HG03571 (cell line): ENCODE data around the gene C1QA.

ENCODE experiments used
- ATAC-seq: cut with Tn5 transposase; IDR thresholded peaks from one replicate; pipeline ENCODE4 v1.9.1; 2021; ENCODE audit not compliant: unreplicated experiment

C1QA gene, protein sequence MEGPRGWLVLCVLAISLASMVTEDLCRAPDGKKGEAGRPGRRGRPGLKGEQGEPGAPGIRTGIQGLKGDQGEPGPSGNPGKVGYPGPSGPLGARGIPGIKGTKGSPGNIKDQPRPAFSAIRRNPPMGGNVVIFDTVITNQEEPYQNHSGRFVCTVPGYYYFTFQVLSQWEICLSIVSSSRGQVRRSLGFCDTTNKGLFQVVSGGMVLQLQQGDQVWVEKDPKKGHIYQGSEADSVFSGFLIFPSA

DNA sequence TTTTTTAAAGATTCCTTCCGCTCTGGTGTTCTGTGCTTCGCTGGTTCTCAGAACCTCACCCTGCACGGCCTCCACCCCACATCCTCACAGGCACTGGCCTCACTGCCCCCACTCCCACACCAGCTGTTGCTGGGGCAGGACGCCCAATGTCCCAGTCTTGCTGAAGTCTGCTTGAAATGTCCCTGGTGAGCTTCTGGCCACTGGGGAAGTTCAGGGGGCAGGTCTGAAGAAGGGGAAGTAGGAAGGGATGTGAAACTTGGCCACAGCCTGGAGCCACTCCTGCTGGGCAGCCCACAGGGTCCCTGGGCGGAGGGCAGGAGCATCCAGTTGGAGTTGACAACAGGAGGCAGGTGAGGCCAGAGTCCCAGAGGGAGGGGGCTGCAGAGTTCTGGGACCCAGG lies at the start of gene C1QA:
Gene C1QA (plus strand): TSS at position 276 of the 400 bp plus-strand sequence. CDS start 989 bp downstream, outside the sequence.
- ATAC-seq = no peak

DNA sequence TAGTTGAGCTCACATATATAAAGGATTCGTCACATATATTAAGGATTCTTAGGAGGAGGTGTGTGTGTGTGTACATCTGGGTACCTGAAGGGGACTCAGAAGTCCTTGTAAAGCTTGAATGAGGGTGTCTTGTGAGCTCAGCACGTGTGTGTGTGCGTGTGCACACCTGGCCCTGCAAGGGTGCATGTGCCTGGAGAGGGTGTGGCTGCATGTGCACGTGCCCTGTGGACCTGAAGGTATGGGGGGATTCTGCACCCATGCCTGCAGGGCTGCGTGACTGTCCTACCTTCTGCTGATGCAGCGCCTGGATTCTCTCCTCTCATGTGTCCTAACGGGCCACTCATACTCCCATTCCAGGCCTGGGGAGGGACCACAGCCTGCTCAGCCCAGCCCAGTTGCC lies 49.2 kb upstream of the C1QA start:
- ATAC-seq = no peak

DNA sequence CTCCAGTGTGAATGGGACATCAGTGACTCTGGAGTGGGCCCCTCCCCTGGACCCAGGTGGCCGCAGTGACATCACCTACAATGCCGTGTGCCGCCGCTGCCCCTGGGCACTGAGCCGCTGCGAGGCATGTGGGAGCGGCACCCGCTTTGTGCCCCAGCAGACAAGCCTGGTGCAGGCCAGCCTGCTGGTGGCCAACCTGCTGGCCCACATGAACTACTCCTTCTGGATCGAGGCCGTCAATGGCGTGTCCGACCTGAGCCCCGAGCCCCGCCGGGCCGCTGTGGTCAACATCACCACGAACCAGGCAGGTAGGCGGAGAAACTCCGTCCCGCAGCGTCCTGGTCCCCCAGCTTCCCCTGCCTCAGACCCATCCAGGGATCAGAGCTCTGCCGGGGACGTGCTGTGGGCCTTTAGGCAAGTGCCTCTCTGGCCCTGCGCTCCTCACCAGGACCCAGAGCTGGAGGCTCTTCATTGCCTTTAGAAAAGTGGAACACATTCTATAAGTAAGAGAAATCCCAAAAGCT lies 47.5 kb upstream of the C1QA start:
- ATAC-seq = no peak

DNA sequence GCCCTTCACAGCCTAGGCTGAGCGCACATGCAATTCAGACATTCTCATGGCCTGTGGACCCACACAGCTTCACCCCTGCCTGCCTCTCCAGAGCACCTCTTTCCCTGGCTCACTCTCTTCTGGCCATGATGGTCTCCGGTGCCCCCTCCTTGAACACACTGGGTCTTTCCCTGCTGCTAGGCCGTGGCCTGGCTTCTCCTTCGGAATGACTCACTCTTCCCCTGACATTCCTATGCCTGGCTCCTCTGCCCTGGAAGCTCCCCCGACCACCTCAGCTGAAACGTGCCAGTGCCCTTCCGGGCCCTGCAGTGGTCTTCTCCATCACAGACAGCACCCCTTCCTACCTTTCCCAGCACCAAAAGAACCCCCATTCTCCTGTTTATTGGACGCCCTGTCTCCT lies 44.9 kb upstream of the C1QA start:
- no peak for ATAC-seq

DNA sequence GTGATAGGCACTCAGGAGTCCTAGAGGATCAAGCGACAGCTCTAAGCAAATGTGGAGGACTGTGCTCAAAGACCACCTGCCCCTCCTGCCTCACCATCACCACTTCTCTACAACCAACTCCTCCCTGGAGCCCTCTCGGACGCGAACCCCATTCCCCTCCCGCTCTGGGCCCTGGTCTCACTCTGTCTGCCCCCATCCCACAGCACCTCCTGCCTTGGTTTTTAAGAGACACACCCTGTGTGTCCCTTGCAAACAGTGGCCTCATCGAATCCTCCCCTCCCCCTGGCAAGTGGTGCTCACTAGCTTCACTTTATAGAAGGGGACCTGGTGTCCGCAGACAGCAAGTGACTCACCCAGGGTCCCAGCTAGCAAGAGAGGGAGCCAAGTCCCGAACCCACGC lies 44.4 kb upstream of the C1QA start:
- no peak for ATAC-seq

DNA sequence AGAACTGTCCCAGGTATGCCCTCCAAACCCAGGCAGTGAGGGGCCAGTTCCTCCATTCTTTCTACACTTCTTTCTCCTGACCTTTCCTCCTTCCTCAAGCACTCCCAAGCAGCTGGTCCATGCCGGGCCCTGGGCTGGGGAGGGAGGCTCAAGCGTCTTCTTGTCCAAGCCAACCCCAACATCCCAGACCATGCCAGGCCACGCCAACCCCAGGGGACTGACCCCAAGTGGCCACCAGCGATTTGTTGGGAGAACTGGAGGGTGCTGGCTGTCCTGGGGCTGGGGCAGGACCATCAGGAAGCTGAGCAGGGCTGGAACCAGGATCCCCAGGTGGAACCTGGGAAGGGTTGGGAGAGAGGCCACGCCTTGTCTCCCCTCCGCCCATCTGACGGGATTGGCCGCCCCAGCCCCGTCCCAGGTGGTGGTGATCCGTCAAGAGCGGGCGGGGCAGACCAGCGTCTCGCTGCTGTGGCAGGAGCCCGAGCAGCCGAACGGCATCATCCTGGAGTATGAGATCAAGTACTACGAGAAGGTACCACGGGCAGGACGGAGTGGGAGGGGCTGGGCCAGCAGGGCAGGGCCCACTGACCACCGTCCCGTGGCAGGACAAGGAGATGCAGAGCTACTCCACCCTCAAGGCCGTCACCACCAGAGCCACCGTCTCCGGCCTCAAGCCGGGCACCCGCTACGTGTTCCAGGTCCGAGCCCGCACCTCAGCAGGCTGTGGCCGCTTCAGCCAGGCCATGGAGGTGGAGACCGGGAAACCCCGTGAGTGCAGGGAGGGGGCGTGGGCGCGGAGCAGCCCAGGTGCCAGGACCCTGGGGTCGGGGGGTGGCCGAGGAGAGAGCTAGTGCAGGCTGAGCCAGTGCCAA lies 43.3 kb upstream of the C1QA start:
- no peak for ATAC-seq

DNA sequence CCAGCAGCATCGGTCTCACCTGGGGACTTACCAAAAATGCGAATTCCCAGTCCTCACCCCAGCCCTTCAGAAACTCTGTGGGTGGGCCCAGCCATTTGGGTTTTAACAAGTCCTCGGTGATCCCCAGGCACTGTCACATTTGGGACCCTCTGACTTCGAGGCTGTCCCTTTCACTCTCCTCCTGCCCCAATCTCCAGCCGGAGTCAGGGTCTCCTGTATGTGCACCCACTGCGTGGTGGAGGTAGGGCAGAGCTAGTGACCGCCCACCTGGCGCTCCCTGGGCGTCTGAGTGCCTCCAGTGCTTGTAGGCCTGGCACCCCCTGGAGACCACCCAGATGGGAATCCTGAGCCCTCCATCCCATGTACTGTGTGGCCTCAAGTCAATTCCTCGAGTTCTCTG lies 42.0 kb upstream of the C1QA start:
- no peak for ATAC-seq

DNA sequence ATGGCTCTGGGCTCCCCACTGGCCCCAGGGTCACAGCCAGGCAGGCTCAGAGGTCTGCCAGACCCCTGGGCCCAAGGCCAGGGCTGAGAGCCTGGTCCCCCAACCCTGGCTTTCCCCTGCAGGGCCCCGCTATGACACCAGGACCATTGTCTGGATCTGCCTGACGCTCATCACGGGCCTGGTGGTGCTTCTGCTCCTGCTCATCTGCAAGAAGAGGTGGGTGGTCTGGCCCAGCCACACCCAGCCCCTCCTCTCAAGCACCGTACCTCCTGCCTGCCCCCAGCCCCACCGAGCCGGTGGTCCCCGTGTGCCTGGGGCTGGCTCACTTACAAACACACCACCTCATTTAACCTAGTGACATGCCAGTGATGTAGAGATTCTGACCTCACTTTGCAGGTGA lies 41.3 kb upstream of the C1QA start:
- no peak for ATAC-seq

DNA sequence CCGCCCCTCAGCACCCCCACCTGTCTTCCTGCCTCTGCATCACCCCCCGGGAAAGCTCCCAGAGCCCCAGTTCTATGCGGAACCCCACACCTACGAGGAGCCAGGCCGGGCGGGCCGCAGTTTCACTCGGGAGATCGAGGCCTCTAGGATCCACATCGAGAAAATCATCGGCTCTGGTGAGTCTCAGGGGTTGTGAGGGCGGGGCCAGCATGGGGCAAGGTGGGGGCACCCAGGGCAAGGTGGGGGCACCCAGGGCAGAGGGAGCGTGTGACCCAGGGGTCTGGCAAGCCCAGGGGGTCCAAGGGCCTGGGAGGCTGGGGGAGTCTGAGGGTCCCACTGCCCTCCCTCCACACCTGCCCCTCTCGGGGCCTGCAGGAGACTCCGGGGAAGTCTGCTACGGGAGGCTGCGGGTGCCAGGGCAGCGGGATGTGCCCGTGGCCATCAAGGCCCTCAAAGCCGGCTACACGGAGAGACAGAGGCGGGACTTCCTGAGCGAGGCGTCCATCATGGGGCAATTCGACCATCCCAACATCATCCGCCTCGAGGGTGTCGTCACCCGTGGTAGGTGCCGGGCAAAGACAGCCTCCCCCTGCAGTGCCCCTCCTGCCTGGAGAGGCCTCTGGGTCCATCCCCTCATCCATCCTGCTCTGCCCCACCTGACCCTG lies 39.0 kb upstream of the C1QA start:
- no peak for ATAC-seq

DNA sequence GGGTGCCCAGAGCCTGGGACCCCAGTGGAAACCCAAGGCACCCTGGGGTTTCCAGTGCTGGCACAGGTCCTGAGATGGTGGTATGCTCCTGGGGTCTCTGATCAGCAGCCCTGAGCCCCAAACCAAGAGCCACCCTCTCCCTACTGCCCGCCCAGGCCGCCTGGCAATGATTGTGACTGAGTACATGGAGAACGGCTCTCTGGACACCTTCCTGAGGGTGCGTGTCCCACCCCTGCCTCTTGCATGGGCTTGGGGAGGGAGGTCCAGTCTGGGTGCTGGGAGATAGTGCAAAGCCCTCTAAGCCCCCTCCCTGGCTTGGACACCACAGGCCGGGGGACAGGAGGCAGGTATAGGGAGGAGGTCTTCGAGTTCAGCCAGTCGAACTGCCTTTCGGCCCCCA lies 38.4 kb upstream of the C1QA start:
- ATAC-seq = no peak

DNA sequence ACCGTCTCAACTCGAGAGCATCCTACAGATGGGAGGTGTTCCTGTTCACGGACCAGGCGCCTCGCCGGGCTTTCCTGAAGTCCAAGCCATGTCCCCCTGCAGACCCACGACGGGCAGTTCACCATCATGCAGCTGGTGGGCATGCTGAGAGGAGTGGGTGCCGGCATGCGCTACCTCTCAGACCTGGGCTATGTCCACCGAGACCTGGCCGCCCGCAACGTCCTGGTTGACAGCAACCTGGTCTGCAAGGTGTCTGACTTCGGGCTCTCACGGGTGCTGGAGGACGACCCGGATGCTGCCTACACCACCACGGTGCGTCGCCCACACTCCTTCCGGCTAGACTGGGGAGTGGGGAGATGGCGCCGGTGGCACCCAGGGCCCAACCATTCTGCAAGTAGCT lies 37.7 kb upstream of the C1QA start:
- no peak for ATAC-seq

DNA sequence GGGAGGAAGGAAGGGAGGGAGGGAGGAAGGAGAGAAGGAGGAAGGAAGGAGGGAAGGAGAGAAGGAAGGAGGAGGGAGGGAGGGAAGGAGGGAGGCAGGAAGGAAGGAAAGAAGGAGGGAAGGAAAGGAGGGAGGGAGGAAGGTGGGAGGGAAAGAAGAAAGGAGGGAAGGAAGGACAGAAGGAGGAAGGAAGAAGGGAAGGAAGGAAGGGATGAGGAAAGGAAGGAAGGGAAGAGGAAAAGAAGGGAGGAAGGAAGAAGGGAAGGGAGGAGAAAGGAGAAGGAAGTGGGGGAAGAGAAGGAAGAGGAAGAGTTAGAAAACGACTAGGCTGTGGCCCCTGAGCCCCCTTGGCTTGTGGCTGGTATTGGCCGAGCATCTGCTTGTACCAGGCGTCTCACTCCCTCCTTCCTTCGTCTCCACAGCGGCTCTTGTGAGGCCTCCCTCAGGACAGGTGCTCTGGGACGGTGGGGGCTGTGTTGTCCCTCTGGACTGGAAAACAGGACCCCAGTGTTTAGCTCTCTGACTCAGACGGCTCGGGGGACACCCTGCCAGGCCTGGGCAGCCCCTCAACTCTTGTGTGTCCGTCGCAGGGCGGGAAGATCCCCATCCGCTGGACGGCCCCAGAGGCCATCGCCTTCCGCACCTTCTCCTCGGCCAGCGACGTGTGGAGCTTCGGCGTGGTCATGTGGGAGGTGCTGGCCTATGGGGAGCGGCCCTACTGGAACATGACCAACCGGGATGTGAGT lies 36.2 kb upstream of the C1QA start:
- ATAC-seq = no peak

DNA sequence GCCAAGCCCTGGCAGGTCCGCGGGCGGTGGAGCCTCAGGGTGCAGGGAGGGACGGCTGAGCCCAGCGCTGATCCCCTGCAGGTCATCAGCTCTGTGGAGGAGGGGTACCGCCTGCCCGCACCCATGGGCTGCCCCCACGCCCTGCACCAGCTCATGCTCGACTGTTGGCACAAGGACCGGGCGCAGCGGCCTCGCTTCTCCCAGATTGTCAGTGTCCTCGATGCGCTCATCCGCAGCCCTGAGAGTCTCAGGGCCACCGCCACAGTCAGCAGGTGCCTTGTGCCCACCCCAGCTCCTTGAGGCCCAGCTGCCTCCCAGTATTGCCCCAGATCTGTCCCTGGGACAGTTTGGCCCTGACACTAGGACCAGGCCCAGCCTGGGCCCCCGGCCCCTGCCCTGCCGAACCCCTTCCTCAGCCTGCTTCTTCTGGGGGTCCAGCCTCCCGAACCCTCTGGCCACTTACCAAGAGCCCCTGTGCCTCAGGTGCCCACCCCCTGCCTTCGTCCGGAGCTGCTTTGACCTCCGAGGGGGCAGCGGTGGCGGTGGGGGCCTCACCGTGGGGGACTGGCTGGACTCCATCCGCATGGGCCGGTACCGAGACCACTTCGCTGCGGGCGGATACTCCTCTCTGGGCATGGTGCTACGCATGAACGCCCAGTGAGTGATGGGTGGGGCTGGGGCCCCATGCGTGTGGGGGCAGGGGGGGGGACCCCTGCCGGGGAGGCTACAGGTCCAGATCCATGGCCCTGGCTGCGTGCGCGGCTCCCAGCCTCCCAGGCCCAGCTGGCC lies 35.4 kb upstream of the C1QA start:
- ATAC-seq = no peak

DNA sequence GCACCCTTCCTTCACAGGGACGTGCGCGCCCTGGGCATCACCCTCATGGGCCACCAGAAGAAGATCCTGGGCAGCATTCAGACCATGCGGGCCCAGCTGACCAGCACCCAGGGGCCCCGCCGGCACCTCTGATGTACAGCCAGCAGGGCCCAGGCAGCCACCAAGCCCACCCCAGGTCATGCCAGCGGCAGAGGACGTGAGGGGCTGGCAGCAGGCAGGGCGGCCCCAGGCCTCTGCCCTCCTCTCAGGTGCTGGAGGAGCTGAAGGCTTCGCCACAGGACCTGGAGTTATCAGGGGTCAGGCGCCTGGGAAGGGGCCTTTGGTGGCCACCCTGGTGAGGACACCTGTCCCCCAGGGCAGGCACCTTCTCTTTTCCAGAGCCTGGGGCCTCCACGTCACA lies 34.8 kb upstream of the C1QA start:
- ATAC-seq = no peak

DNA sequence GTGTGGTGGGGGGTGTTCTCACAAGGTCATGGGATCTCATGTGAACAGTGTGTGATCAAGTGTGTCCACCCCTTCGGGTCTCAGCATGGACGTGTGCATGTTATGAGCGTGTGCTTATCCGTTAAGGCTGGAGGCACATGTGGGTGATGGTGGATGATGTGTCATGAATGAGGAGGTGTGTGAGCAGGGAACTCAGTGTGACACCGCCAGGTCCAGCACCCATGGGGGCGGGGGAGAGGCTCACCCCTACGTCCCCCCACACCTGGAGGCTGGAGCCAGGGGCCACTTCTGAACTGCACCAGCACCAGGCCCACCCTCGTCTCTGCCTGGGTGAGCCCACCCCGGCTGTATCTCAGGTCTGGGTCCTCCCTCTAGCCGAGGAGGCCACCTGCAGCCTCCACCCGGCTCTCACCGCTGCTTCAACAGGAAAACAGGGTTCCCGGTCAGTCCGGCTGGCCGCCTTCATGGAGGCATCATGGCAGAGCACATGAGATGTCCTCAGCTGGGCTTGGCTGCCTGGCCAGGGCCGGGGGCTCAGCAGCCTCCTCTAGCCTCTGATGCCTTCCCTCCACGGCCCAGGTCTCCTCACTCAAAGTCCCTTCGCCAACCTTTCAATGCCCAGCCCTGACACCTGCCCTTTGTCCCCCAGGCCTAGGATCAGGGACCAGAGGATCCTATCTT lies 34.2 kb upstream of the C1QA start:
- ATAC-seq = no peak

DNA sequence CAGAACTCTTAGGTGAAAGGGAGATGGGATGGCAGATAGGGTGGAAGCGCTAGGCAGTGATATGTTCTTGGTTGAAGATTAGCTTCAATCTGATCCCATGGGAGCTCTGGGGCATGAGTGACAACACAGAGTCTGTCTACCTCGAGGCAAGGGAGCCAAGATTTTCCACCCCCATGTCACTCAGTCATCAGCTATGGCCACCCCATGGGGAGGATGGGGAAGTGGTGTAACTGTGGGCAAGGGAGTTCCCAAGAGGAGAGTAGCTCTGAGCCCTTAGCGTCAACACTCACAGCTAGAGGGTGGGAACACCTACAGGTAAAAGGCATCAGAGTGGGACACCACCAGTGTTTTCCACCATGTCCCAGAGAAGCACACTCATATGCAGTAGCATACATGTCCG lies 30.3 kb upstream of the C1QA start:
- ATAC-seq = no peak

DNA sequence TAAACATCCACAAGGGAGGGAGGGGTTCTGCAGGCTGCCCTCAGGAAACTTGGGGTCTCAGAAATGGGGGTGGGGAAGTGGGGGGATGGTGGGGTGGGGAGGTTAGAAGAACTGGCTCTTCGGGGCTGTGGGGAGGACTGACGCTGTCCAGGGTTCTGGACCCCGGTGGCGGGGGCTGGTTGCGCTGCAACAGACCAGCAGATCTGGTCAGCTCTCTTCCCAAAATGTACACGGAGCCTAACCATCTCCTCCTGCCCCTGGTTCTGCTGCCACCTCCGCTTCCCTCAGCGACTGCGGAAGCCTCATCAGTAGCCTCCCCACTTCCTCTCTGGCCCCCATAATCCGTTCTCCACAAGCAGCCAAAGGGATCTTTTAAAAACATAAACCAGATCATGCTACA lies 29.3 kb upstream of the C1QA start:
- no peak for ATAC-seq

DNA sequence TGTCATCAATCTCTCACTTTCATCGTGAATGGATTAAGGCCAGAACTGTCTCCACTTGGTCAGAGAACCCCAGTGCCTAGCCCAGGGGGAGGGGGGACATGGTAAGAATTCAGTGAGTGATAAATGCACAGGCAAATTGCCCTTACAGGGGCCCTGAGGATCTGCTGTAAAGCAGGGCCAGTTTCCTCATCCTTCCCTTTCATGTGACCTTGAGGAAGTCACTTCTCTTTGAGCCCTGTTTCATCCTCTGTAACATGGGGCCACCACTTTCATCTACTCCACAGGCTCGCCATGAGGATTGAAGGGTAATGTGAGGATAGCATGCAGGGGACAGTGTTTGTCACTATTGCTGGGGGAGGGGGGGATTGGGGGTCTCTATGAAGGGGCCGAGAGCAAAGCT lies 28.1 kb upstream of the C1QA start:
- no peak for ATAC-seq

DNA sequence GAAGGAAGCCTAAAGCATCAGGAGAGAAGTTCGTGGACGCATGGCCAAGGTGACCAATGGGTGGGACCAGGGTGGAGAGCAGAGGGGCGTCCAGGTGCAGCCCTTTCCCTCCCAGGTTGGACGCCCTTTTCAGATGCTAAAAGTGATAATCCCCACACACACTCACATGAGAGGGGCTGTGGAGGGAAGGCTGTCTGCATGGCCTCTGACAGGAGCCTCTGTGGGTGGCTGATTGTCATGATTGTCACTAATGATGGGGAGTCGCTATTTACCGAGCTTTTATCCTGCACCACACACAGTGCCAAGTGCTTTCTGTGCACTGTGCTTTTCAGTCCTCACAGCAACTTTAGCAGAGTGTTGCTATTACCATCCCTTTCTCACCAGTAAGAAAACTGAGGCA lies 27.1 kb upstream of the C1QA start:
- no peak for ATAC-seq

DNA sequence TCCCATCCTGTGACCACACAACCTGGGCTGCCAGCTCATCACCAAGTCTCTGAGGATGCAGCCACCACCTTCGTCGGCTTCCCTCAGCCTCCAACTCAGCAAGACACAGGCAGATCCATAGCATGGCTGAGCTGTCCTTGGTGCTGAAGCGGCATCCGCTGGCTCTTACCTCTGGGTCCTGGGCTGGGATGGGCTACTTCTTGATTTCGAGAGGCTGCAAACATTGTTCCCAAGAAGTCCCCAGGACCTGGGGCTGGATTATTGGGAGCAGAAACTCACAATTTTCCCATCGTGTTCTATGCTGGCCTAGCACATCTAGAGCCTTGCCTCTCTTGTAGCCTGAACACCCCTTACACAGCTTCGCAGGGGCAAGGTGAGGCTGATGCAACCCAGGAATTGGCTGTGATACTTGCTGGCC lies 24.9 kb upstream of the C1QA start:
- no peak for ATAC-seq
